ENCODE results near the gene NOLC1. TPM values are rescaled to one million over a fixed set of nuclear protein-coding genes. Genes with fewer than 3 reads are reported as not detected.

NOLC1 gene
- total RNA-seq, 4 donors from 2014 or later = 38.6 to 90.6 (median 83.4) TPM

- intact Hi-C loops (cut with DNase I) = loop anchor here (10.0 kb wide), 1 partner anchor 54 kb away; the partner anchor contains the start of gene ELOVL3
- WGBS, 2 donors = 17 to 44% methylated on average over 2 to 3 of the region's 3 CpGs
- Histone ChIP-seq H3K9me3 (no peaks in the 10 kb centered on the region), H3K27ac (no peak overlapping the region), H3K4me3 (no peak overlapping the region), H3K4me1 (peaks cover 0 to 14% (median 0%) of the 10 kb centered on the region in 3 donors), H3K36me3 (no peaks in the 10 kb centered on the region), H3K27me3 (no peaks in the 10 kb centered on the region)
- TF ChIP-seq CTCF (IDR thresholded peaks at IDR 0.05) = no peak
- TF ChIP-seq POLR2A (IDR thresholded peaks at IDR 0.05) = no peak
- no peak for DNase-seq
These were observed 18.4 kb downstream of the NOLC1 start for GRCh38 chr10:102170602-102171001.

- no peak for TF ChIP-seq POLR2A (IDR thresholded peaks at IDR 0.05)
- no peak for TF ChIP-seq CTCF (IDR thresholded peaks at IDR 0.05)
- intact Hi-C loops (cut with DNase I) = loop anchor here (10.0 kb wide), 1 partner anchor 53 kb away; the partner anchor contains the start of gene ELOVL3
- H3K4me3 ChIP-seq = no peak overlapping the region
- WGBS, 2 donors = 84 to 89% methylated on average over 4 to 8 of the region's 8 CpGs
- H3K27ac ChIP-seq = no peak overlapping the region
- H3K36me3 ChIP-seq = no peaks in the 10 kb centered on the region
- no peak for DNase-seq
- H3K4me1 ChIP-seq = peaks cover 0 to 14% (median 0%) of the 10 kb centered on the region in 3 donors
- H3K27me3 ChIP-seq = peaks cover 0 to 17% (median 0%) of the 10 kb centered on the region in 4 donors
- no peaks in the 10 kb centered on the region for H3K9me3 ChIP-seq
These were observed 20.1 kb downstream of the NOLC1 start for GRCh38 chr10:102172288-102172687.

GRCh38 chr10:102175415-102175814 is 23.2 kb downstream of the NOLC1 start:
- Histone ChIP-seq H3K27me3 (peaks cover 0 to 26% (median 0%) of the 10 kb centered on the region in 4 donors), H3K4me3 (no peak overlapping the region), H3K36me3 (no peaks in the 10 kb centered on the region), H3K4me1 (no peaks in the 10 kb centered on the region), H3K9me3 (no peaks in the 10 kb centered on the region), H3K27ac (no peak overlapping the region)
- DNase-seq = no peak
- WGBS, 2 donors = 25 to 30% methylated on average over 3 to 4 of the region's 4 CpGs
- TF ChIP-seq CTCF (IDR thresholded peaks at IDR 0.05) (no peak), POLR2A (IDR thresholded peaks at IDR 0.05) (no peak)
- intact Hi-C loops (cut with DNase I) = loop anchor here (10.0 kb wide), 1 partner anchor 49 kb away; the partner anchor contains the start of gene ELOVL3

- DNase-seq = no peak
- no peaks in the 10 kb centered on the region for H3K36me3 ChIP-seq
- H3K27me3 ChIP-seq = no peaks in the 10 kb centered on the region
- H3K9me3 ChIP-seq = no peaks in the 10 kb centered on the region
- peaks cover 0 to 9% (median 8%) of the 10 kb centered on the region in 3 donors for H3K4me1 ChIP-seq
- 71 to 86% methylated on average over 2 of the region's 2 CpGs for WGBS, 2 donors
- H3K4me3 ChIP-seq = no peak overlapping the region
- TF ChIP-seq CTCF (IDR thresholded peaks at IDR 0.05) (no peak), POLR2A (IDR thresholded peaks at IDR 0.05) (no peak)
- no peak overlapping the region for H3K27ac ChIP-seq
- intact Hi-C loops (cut with DNase I) = no loop called here
These were observed 32.4 kb downstream of the NOLC1 start for GRCh38 chr10:102184606-102185005.

- intact Hi-C loops (cut with DNase I) = no loop called here
- DNase-seq = no peak
These were observed 33.1 kb downstream of the NOLC1 start for GRCh38 chr10:102185272-102185671.

More at GRCh38 chr10:102185272-102185671, 33.1 kb downstream of the NOLC1 start:
- H3K27me3 ChIP-seq = no peaks in the 10 kb centered on the region
- no peaks in the 10 kb centered on the region for H3K36me3 ChIP-seq
- 79 to 83% methylated on average over 2 of the region's 2 CpGs for WGBS, 2 donors
- H3K4me3 ChIP-seq = no peak overlapping the region
- H3K27ac ChIP-seq = no peak overlapping the region
- peaks cover 0 to 9% (median 8%) of the 10 kb centered on the region in 3 donors for H3K4me1 ChIP-seq
- no peak for TF ChIP-seq CTCF (IDR thresholded peaks at IDR 0.05)
- no peak for TF ChIP-seq POLR2A (IDR thresholded peaks at IDR 0.05)
- no peaks in the 10 kb centered on the region for H3K9me3 ChIP-seq
